Peyer's patch (tissue), 4 donors: ENCODE measurements around the gene HECTD2.

Experiments used
- POLR2A ChIP-seq, 2 donors: fragments of 450-650 bp; IDR thresholded peaks; one replicate each; pipeline ENCODE4 v1.5.1; 2017; ENCODE audit warnings: antibody characterized with exemption in 2 of 2, mild to moderate bottlenecking in 2 of 2, moderate library complexity in 2 of 2
- TF ChIP-seq, protein P1 (sequence below), 6 experiments: fragments of 450-650 bp in 4 of 6; fragments of 200-600 bp in 2 of 6; sonication (generic) in 1 of 6; IDR thresholded peaks; one replicate each; pipeline ENCODE4 v1.5.1; 2017 to 2019; ENCODE audit warnings: antibody characterized with exemption in 6 of 6, mild to moderate bottlenecking in 3 of 6, moderate library complexity in 1 of 6

GRCh38 chr10:91545384-91545783 lies 135.2 kb downstream of the HECTD2 start:
- TF ChIP-seq, protein P1, sequence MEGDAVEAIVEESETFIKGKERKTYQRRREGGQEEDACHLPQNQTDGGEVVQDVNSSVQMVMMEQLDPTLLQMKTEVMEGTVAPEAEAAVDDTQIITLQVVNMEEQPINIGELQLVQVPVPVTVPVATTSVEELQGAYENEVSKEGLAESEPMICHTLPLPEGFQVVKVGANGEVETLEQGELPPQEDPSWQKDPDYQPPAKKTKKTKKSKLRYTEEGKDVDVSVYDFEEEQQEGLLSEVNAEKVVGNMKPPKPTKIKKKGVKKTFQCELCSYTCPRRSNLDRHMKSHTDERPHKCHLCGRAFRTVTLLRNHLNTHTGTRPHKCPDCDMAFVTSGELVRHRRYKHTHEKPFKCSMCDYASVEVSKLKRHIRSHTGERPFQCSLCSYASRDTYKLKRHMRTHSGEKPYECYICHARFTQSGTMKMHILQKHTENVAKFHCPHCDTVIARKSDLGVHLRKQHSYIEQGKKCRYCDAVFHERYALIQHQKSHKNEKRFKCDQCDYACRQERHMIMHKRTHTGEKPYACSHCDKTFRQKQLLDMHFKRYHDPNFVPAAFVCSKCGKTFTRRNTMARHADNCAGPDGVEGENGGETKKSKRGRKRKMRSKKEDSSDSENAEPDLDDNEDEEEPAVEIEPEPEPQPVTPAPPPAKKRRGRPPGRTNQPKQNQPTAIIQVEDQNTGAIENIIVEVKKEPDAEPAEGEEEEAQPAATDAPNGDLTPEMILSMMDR (IDR thresholded peaks at IDR 0.05): no peak
- TF ChIP-seq POLR2A (IDR thresholded peaks at IDR 0.05): no peak
